GM19455 (cell line): ENCODE data around the gene TRPM1.

Source experiments
- ATAC-seq: cut with Tn5 transposase; IDR thresholded peaks from one replicate; pipeline ENCODE4 v1.9.1; 2021; ENCODE audit not compliant: unreplicated experiment

TRPM1 gene

DNA sequence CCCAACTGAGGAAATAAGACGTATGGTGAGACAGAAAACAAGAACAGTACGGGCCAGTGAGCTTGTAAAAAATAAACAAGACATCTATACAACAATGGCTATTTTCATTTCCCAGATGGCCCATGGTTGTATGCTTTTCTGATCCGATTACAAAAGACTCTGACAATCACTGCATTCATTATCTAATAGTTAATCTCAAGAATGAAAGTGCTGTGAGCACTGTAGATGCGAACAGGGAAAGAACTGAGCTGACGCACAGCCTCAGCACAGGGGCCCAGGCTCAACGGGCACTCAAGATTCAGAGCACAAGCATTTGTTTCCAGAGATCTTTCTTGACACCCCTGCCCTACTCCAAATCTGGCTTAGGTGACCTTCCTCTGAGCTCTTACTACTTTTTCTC lies 117.0 kb downstream of the TRPM1 start:
- ATAC-seq, result no peak

DNA sequence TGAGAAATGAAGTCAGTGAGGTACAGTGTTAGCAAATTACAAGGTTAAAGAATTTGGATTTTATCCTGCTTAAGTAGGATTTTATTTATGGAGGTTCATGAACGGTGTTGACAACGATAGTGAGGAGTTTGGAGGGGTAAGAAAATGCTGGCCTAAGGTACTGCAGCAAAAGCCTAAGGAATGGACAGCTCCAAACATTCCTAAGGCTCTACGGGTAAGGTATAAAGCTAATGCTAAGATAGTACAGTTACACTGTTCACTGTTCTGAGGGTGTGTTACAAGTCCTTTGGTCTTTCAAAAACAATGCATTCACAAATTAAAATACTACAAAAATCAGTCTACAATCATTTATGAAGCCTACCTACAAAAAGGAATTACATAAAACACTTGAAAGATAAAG lies 117.4 kb downstream of the TRPM1 start:
- no peak for ATAC-seq

- ATAC-seq, result no peak
Measured at GRCh38 chr15:30979457-30979856, 122.1 kb downstream of the TRPM1 start.

- ATAC-seq, result no peak
Measured at GRCh38 chr15:30978328-30978727, 123.2 kb downstream of the TRPM1 start.

GRCh38 chr15:30974112-30974511 lies 127.4 kb downstream of the TRPM1 start:
- no peak for ATAC-seq

DNA sequence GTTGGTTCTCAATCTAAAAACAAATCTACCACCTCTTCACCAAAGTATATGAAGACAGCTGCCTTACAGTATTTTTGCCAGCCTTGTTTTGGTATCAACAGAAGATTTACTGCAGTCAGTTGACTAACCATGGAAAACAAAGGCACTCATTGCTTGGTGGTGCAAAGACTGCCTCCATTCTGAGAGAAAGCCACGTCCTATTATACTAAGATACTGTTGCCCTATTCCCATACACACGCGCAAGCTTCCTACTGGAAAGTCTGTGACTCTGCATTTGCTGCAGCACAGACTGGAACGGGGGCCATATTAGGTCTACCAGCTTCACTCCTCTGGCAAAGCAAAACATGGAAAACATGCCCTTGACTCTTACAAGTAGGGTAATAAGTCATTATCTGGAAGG lies 128.1 kb downstream of the TRPM1 start:
- ATAC-seq, result no peak

GRCh38 chr15:30969724-30970123 lies 131.8 kb downstream of the TRPM1 start:
- ATAC-seq, result no peak

DNA sequence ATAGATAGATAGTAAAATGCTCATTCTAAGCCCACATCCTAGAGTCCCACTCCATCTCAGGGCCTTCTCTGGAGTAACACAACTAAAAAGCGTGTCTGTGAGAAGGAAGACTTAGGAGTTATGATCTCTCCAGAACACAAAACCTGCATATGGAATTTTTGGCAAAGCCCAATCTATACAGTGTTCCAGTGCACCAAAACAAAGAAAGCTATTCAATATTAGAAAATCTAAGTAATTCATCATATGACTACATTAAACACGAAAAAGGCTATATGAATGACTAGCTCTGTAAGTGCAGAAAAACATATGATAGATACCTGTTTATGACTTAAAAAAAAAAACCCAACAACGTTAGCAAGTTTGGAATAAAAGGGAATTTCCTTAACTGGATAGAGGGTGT lies 137.8 kb downstream of the TRPM1 start:
- ATAC-seq, result no peak

DNA sequence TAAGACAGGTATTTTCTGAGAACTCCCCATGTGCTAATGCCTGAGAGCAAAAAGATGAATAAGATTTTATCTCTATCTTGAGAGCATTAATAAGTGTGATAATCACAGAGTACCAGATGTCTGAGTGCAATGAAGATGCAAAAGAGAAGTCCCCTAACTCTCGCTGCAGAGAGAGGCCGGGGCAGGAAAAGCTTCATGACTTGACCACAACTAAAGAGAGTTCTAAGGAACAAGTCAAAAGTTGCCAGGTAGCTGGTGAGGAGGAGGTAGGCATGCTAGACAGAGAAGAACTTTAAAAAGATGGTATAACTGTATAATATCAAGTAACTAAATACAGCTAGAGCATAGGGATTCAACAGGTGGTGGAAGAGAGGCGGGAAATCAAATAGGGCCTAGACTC lies 138.9 kb downstream of the TRPM1 start:
- no peak for ATAC-seq

GRCh38 chr15:30962079-30962478 lies 139.4 kb downstream of the TRPM1 start:
- no peak for ATAC-seq

- no peak for ATAC-seq
Measured at GRCh38 chr15:30958219-30958618, 143.3 kb downstream of the TRPM1 start.

GRCh38 chr15:30956216-30957124 lies 145.1 kb downstream of the TRPM1 start:
- ATAC-seq, result no peak

DNA sequence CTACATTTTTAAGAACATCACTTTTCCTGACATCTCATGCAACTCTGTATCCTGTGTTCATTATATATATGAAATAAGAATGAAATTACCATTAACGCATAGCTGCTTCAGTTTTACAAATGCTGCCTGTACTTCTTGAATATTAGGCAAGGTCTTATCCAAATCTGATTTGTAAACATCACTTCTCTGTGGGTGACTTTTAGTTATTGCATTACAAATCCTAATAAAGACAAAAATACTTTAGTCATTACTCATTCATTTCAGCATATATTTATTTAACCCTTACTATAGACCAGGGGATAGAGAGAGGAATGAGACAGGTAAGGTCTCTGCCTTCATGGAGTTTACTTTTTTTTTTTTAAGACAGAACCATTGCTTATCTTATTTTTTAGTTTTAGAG lies 146.9 kb downstream of the TRPM1 start:
- ATAC-seq, result no peak

- ATAC-seq, result no peak
Measured at GRCh38 chr15:30953731-30954378, 147.7 kb downstream of the TRPM1 start.

GRCh38 chr15:30953183-30953582 lies 148.3 kb downstream of the TRPM1 start:
- no peak for ATAC-seq
